ENCODE measurements around the gene OR2C3. TPM values are rescaled to one million over a fixed set of nuclear protein-coding genes. Genes with fewer than 3 reads are reported as not detected.

Gene OR2C3
- polyA plus RNA-seq, 3 donors: 0.01 TPM; not detected in 2

GRCh38 chr1:247475793-247476192 lies 60.4 kb downstream of the OR2C3 start:
- WGBS (ENCODE audit: insufficient coverage): 100% methylated on average over 1 of the region's 2 CpGs
- Histone ChIP-seq H2AFZ (ENCODE audit: insufficient read depth, low read depth, low read length, poor library complexity, severe bottlenecking) (no peak overlapping the region), H3K27ac (ENCODE audit: low read depth in 1 of 2, low read length in 2 of 2) (no peak overlapping the region), H4K20me1 (ENCODE audit: insufficient read depth, low read length) (no peaks in the 10 kb centered on the region), H3K9me3 (replicated peaks in 1 of 2; ENCODE audit: control insufficient read depth in 1 of 2, insufficient read depth in 1 of 2, low read length in 2 of 2) (no peaks in the 10 kb centered on the region), H3K36me3 (replicated peaks in 1 of 2; ENCODE audit: control insufficient read depth in 1 of 2, insufficient read depth in 2 of 2, low read length in 2 of 2) (no peaks in the 10 kb centered on the region), H3K9ac (ENCODE audit: insufficient read depth, low read length, poor library complexity, severe bottlenecking) (no peak overlapping the region), H3K4me2 (replicated peaks; ENCODE audit: extremely low read depth, low read length, poor library complexity, severe bottlenecking) (no peak overlapping the region), H3K27me3 (ENCODE audit: control insufficient read depth in 2 of 2, insufficient read depth in 2 of 2, low read length in 2 of 2) (no peaks in the 10 kb centered on the region), H3K79me2 (ENCODE audit: insufficient read depth, low read length) (no peaks in the 10 kb centered on the region), H3K4me1 (ENCODE audit: control insufficient read depth in 1 of 2, insufficient read depth in 2 of 2, low read length in 2 of 2) (peaks cover 0 to 8% of the 10 kb centered on the region in 2 donors), H3K4me3 (replicated peaks in 1 of 3; ENCODE audit: low read depth in 2 of 3, low read length in 3 of 3) (no peak overlapping the region)
- H3K27me3 Mint-ChIP-seq (ENCODE audit: low read depth in 3 of 3): peaks cover 0 to 10% (median 0%) of the 10 kb centered on the region in 3 donors
- H3K27ac Mint-ChIP-seq: peak overlapping the region in 2 of 7 donors; percentile 18 to 82
- intact Hi-C loops (cut with micrococcal nuclease): no loop called here
- H3K36me3 Mint-ChIP-seq: no peaks in the 10 kb centered on the region
- DNase-seq: no peak
- no peak overlapping the region for H3K4me3 Mint-ChIP-seq
- H3K4me1 Mint-ChIP-seq: peaks cover 3% of the 10 kb centered on the region
- no peak for TF ChIP-seq CTCF (IDR thresholded peaks at IDR 0.05)
- peaks cover 0 to 4% (median 2%) of the 10 kb centered on the region in 7 donors for H3K9me3 Mint-ChIP-seq

Other genes with a start within 250 kb of the OR2C3 start
- gene ZNF496, start 204.6 kb downstream of the OR2C3 start, polyA plus RNA-seq: 1 to 10 TPM; 1.6 to 7.7 (median 2.4) TPM
- 100 to 1,000 TPM in 1 of 3 donors, 10 to 100 TPM in 2; 56.2 to 400 (median 61.9) TPM for gene NLRP3, start 120.3 kb downstream of the OR2C3 start, polyA plus RNA-seq
- gene OR2B11, start 78.3 kb downstream of the OR2C3 start, polyA plus RNA-seq: under 1 TPM; 0.01 to 0.21 (median 0.09) TPM
- gene GCSAML, start 12.7 kb upstream of the OR2C3 start, polyA plus RNA-seq: under 1 TPM in 1 of 3 donors, not detected in 2; 0.16 TPM
- gene OR2G2, start 51.9 kb upstream of the OR2C3 start, polyA plus RNA-seq: not detected
- gene OR2G3, start 69.1 kb upstream of the OR2C3 start, polyA plus RNA-seq: not detected
- not detected for gene OR13G1, start 143.3 kb upstream of the OR2C3 start, polyA plus RNA-seq
- not detected for gene OR6F1, start 180.2 kb upstream of the OR2C3 start, polyA plus RNA-seq
- gene OR14K1, start 202.2 kb upstream of the OR2C3 start, polyA plus RNA-seq: not detected
- not detected for gene OR14A2, start 211.7 kb upstream of the OR2C3 start, polyA plus RNA-seq
- gene OR1C1, start 224.1 kb upstream of the OR2C3 start, polyA plus RNA-seq: not detected